Measurements from ENCODE around the gene PAK2.
"Not testable (repeated sequence)": the region's sequence is repeated elsewhere in the genome, so short reads cannot be mapped to it uniquely, and the experiment has no call there.

Gene PAK2

DNA sequence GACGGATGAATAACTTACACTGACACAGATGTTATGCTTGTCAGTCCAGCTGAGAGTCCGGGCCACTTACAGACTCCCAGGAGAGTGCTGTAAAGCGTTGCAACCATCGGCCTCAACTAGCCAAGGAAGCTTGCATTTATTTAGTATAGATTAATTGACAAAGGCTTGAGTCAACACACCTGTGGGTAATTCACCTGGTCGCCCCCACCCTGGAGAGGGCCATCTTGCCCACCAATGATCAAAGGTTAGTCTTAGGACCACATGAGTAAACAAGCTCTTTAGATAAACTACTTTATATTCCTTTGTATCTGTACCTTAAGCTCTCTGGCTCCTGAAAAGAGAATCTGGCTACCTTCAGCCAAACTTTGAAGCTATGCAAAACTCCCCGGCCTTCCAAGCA lies 51.0 kb downstream of the PAK2 start:
- DNase-seq: no peak

DNA sequence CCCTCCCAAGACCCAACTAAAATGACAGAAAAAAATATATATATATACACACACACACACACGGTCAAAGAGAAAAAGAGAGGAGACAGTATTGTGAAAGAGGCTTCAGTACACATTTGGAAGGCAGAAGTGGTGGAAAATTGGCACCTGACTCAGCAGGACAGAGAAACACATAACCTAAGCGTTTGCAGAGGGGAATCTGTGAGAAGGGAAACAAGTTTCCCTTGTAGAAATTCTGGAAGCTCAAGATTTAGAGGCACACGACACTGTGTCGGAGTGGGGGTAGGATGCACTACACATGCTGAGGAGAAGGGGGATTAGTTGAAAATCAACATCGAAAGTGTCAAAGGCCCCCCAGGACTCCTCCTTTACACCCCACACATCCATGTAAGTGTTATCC lies 53.1 kb downstream of the PAK2 start:
- no peak for DNase-seq

GRCh38 chr3:196793246-196793645 lies 53.6 kb downstream of the PAK2 start:
- DNase-seq: no peak

GRCh38 chr3:196794467-196794866 lies 54.8 kb downstream of the PAK2 start:
- no peak for DNase-seq

- DNase-seq: no peak
These were observed 56.7 kb downstream of the PAK2 start for GRCh38 chr3:196796317-196796716.

GRCh38 chr3:196800742-196801434 lies 61.2 kb downstream of the PAK2 start:
- no peak for DNase-seq

- no peak for DNase-seq
These were observed 64.3 kb downstream of the PAK2 start for GRCh38 chr3:196803891-196804468.

DNA sequence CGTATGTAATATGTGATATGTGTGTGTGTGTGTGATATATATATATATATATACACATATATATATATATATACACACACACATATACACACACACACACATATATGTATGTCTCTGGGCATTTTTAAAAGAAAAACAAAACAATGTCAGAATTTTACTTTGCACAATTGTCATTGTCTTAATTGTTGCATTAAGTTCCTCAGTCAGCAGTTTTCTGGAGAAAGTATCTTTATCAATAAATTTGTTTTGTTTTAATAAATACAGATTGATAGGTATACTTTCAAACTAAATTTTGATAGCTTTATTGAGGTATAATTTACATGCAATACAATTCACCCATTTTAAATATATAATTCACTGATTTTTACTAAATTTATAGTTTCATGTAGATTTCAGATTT lies 65.1 kb downstream of the PAK2 start:
- no peak for DNase-seq

GRCh38 chr3:196810963-196811581 lies 71.4 kb downstream of the PAK2 start:
- no peak for DNase-seq

DNA sequence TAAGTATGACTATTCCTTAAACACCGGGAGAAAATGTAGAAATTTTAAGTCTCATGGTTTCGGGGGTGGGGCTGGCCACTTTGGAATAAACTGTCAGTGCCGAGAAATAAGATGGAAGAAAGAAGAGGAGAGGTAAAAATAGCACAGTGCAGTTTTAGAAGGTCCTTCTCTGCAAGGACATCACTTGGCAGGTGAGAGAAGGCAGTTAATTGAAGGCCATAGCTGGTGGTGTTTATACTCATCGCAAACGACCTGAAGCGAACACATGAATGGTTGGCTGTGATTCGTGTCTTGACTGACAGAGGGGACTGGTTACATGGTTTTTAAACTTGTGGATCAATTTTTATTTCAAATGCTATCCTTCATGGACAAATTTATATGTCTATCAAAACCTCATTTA lies 73.2 kb downstream of the PAK2 start:
- DNase-seq: no peak

DNA sequence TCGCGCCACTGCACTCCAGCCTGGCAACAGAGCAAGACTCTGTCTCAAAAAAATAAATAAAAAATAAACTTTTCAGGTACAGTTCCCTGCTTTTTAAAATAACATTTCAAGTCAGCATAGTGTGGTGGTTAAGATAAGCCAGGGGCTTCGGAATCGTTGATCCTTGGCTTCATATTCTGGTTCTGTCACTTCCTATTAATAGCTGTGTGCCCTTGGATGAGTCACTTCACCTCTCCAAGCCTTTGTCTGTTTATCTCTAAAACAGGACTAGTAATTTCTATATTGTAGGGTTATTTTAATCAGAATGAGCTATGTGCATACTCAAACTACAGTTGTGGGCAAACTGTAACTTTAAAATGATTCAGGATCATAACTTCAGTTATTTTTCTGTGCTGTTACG lies 74.2 kb downstream of the PAK2 start:
- no peak for DNase-seq

- no peak for DNase-seq
These were observed 82.2 kb downstream of the PAK2 start for GRCh38 chr3:196821806-196822355.

GRCh38 chr3:196829651-196830050 lies 90.0 kb downstream of the PAK2 start:
- DNase-seq: not testable (repeated sequence)

DNA sequence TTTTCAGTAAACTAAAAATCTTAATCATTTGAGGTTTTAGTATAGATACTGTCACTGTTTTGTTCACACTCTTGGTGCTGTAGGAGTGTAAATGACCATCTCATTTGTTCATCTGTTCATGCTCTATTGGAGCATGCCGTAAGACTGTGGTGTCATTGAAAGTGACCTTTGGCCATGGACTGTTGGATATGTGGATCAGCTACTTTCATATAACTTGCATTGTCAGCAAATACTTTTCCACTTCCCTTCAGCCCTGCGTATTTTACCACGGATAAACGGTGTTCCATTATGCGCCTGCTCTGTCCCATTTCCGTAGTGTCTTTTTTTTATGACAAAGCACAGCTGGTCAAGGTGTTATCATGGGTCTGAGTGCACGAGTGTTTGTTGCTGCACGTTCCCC lies 95.4 kb downstream of the PAK2 start:
- DNase-seq: no peak

DNA sequence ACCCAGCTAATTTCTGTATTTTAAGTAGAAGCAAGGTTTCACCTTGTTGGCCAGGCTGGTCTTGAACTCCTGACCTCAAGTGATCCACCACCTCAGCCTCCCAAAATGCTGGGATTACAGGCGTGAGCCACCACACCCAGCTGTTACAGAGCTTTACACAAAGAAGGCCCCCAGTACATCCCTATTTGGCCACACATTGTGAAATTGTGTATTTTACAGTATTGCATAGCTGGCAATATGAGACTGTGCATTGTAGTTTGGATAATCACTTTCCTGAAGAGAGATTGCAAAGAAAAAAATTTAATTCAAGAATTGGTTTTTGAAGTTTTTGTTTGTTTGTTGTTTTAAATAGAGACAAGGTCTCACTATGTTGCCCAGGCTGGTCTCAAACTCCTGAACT lies 97.0 kb downstream of the PAK2 start:
- DNase-seq: not testable (repeated sequence)

DNA sequence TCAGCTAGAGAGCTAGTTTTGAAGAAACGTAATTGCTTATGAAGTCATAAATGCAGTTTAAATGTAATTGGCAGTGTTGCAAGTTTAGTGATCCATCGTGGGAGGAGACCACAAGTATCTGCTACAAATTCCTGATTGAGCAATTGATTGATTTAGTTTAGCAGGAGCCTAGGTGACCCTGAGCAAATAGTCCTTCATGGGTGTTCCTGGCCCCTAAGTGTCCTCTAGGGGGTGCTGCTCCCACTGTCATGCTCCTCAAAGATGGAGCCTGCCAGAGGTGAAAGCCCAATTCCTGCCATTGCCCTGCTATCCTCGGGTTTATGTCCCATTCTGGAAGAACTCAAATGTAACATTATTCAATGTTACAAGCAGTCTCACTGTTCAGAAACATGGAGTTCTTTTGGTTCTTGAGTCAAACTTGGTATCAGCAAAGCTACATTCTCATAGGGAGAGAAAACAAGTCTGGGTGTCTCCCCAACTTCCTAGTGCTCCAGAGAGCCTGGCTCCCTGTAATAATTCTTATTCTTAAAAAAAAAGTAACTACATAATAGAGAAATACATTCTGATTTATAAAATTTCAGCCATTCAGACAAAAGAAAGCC lies 98.3 kb downstream of the PAK2 start:
- DNase-seq: peak; percentile 14

GRCh38 chr3:196839351-196839750 lies 99.7 kb downstream of the PAK2 start:
- not testable (repeated sequence) for DNase-seq

DNA sequence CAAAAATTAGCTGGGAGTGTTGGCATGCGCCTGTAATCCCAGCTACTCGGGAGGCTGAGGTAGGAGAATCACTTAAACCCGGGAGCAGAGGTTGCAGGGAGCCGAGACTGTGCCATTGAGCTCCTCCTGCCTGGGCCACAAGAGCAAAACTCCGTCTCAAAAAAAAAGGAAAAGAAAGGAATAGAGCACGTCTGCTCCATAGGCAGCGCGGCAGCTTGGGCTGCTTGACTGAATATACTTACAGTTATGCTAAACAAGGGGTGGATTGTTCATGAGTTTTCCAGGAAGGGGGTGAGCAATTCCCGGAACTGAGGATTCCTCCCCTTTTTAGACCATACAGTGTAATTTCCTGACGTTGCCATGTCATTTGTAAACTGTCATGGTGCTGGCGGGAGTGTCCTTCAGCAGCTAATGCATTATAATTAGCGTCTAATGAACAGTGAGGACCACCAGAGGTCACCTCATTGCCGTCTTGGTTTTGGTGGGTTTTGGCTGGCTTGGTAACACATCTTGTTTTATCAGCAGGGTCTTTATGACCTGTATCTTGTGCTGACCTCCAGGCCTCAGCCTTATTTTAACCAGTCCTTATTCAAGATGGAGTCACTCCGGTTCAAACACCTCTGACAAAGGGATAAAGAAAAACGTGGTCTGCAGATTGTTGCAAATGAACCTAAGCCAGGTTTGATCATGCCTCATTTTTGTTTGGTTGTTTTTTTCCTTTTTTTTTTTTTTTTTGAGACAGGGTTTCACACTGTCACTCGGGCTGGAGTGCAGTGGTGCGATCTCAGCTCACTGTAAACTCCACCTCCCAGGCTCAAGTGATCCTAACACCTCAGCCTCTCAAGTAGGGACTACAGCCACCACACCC lies 103.1 kb downstream of the PAK2 start:
- DNase-seq: no peak

DNA sequence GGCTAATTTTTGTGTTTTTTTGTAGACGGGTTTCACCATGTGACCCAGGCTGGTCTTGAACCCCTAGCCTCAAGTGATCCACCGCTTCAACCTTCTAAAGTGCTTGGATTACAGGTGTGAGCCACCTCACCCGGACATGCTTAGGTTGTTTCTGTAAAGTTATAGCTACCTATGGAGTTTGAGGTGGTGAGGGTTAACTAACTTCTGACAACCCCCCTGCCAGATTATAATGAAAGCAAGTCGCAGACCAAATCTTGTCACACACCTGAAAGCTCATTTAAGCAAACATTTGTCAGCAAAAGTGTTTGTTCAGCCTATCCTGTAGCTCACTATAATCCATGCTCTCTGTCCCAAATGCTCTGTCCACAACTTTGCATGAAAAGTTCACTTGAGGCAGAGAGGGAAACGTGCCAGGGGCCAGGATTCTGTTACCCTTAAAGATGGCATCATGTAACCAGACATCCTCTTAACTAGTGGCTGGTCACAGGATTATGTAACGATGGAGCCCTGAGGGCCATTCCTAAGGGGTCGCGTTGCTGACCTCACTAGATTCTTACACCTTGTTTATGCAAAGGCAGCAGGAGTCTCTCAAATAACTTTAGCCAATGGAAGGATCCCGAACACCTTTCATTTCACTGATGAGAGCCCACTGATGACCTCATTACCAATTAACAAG lies 103.9 kb downstream of the PAK2 start:
- DNase-seq: no peak

GRCh38 chr3:196844235-196845219 lies 104.9 kb downstream of the PAK2 start:
- DNase-seq: not testable (repeated sequence)

DNA sequence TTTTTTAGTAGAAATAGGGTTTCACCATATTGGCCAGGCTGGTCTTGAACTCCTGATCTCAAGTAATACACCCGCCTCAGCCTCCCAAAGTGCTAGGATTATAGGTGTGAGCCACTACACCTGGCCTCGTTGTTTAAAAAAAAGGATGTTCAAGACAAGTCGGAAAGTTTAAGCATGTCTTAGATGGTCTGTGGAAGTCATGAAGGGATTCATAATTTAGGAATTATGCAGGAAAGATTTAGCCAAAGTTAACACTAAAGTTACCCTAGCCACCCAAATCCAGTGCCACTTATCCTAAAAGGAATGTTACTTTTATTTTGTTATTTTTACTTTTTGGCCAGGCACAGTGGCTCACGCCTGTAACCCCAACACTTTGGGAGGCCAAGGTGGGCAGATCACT lies 108.7 kb downstream of the PAK2 start:
- not testable (repeated sequence) for DNase-seq
